ENCODE measurements around the gene KSR1. TPM values are rescaled to one million over a fixed set of nuclear protein-coding genes. Genes with fewer than 3 reads are reported as not detected.

Gene KSR1
- total and polyA plus RNA-seq, 2 experiments from 2014 or later: 7.8 to 53.2 TPM

DNA sequence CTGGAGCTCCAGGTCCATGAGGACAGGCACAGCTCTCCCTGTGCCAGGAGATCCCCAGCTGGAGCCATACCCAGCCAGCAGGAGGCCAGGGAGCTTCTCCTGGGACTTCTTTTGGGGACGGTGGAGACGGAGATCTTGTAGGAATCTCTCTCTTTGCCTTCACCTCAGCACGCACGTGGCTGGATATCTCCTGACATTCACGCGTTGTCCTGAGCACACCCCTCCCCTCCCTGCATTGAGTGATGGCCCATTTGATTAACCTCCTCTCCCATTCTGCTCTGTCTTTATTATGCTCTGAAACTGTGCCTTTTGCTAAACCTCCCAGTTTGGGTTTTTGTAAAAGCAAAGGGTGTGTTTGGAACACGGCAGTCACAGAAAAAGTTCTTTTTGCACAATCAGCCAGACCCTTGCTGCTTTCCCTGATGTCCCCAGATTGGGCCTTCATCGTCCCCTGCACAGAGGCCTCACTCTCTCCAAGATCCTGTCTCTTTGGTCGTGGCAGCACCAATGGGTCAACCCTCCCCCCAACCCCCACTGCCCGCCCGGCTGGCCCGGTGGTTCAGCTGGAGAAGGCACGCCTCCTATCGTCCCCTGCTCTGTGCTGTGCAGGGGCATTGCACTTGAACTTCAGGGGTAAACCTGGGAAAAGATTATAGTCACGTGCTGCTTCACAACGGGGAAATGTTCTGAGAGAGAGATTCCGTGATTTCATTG is 142.2 kb downstream of the KSR1 start:
- Histone ChIP-seq H3F3A (replicated peaks; ENCODE audit: low read depth) (no peaks in the 10 kb centered on the region), H2AFZ (no peak overlapping the region), H4K20me1 (replicated peaks; ENCODE audit: insufficient read depth) (no peaks in the 10 kb centered on the region), H3K4me1 (ENCODE audit: insufficient read depth) (peaks cover 5% of the 10 kb centered on the region; the same call in 1 of the 2 replicates), H3K4me3 (no peak overlapping the region), H3K36me3 (ENCODE audit: insufficient read depth) (no peaks in the 10 kb centered on the region; the same call in 1 of the 2 replicates), H3K4me2 (no peak overlapping the region), H3K27me3 (ENCODE audit: insufficient read depth) (no peaks in the 10 kb centered on the region), H3K9me2 (ENCODE audit: insufficient read depth) (no peaks in the 10 kb centered on the region), H3K79me2 (replicated peaks; ENCODE audit: insufficient read depth) (no peaks in the 10 kb centered on the region), H3K27ac (ENCODE audit: low read depth) (no peak overlapping the region)
- Mint-ChIP-seq H3K27me3 (ENCODE audit: insufficient read depth, low read depth, poor library complexity) (peaks cover 6% of the 10 kb centered on the region), H3K9me3 (no peaks in the 10 kb centered on the region; the same call in 2 of the 3 replicates), H3K36me3 (ENCODE audit: low read depth) (peaks cover 22% of the 10 kb centered on the region), H3K4me3 (no peak overlapping the region), H3K27ac (peak overlapping the region; percentile 7; the same call in 1 of the 2 replicates), H3K4me1 (peaks cover 12% of the 10 kb centered on the region)
- DNase-seq (ENCODE audit: low spot score) (no peak), ATAC-seq (no peak)
- TF ChIP-seq EZH2 (IDR thresholded peaks at IDR 0.05; ENCODE audit: low read depth, unreplicated experiment): no peak
- no peak for TF ChIP-seq POLR2AphosphoS5 (IDR thresholded peaks at IDR 0.05; ENCODE audit: low read depth)
- TF ChIP-seq, protein P1, sequence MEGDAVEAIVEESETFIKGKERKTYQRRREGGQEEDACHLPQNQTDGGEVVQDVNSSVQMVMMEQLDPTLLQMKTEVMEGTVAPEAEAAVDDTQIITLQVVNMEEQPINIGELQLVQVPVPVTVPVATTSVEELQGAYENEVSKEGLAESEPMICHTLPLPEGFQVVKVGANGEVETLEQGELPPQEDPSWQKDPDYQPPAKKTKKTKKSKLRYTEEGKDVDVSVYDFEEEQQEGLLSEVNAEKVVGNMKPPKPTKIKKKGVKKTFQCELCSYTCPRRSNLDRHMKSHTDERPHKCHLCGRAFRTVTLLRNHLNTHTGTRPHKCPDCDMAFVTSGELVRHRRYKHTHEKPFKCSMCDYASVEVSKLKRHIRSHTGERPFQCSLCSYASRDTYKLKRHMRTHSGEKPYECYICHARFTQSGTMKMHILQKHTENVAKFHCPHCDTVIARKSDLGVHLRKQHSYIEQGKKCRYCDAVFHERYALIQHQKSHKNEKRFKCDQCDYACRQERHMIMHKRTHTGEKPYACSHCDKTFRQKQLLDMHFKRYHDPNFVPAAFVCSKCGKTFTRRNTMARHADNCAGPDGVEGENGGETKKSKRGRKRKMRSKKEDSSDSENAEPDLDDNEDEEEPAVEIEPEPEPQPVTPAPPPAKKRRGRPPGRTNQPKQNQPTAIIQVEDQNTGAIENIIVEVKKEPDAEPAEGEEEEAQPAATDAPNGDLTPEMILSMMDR (conservative IDR thresholded peaks at IDR 0.05; ENCODE audit: low read depth in 2 of 2): peak in 1 of 2 experiments; percentile 18; a peak in 1 of 4 replicates

DNA sequence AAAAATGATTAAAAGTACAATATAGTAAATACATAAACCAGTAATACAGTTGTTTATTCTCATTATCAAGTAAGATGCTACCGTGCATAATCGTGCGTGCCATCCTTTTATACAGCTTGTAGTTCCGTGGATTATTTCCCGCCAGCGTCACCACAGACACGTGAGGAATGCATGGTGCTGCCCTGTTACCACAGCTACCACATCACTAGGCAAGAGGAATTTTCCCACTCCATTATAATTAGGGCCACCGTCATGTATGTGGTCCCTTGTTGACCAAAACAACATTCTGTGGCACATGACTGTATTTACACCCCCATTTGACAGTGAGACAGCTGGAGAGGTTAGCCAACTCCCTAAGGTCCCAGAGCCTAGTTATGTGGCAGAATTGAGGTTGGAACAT is 144.2 kb downstream of the KSR1 start:
- Histone ChIP-seq H3K27ac (ENCODE audit: low read depth) (no peak overlapping the region), H2AFZ (no peak overlapping the region), H3K4me3 (no peak overlapping the region), H3K79me2 (replicated peaks; ENCODE audit: insufficient read depth) (no peaks in the 10 kb centered on the region), H3F3A (replicated peaks; ENCODE audit: low read depth) (no peaks in the 10 kb centered on the region), H3K9me2 (ENCODE audit: insufficient read depth) (no peaks in the 10 kb centered on the region), H3K4me1 (ENCODE audit: insufficient read depth) (peaks cover 5% of the 10 kb centered on the region; the same call in 1 of the 2 replicates), H3K36me3 (ENCODE audit: insufficient read depth) (no peaks in the 10 kb centered on the region; the same call in 1 of the 2 replicates), H3K27me3 (ENCODE audit: insufficient read depth) (no peaks in the 10 kb centered on the region), H3K4me2 (no peak overlapping the region), H4K20me1 (replicated peaks; ENCODE audit: insufficient read depth) (no peaks in the 10 kb centered on the region)
- Mint-ChIP-seq H3K27me3 (ENCODE audit: insufficient read depth, low read depth, poor library complexity) (peaks cover 7% of the 10 kb centered on the region), H3K4me3 (no peak overlapping the region), H3K9me3 (no peaks in the 10 kb centered on the region; the same call in 2 of the 3 replicates), H3K4me1 (peaks cover 12% of the 10 kb centered on the region), H3K36me3 (ENCODE audit: low read depth) (peaks cover 26% of the 10 kb centered on the region), H3K27ac (no peak overlapping the region)
- no peak for DNase-seq (ENCODE audit: low spot score)
- no peak for ATAC-seq
- TF ChIP-seq, protein P2, sequence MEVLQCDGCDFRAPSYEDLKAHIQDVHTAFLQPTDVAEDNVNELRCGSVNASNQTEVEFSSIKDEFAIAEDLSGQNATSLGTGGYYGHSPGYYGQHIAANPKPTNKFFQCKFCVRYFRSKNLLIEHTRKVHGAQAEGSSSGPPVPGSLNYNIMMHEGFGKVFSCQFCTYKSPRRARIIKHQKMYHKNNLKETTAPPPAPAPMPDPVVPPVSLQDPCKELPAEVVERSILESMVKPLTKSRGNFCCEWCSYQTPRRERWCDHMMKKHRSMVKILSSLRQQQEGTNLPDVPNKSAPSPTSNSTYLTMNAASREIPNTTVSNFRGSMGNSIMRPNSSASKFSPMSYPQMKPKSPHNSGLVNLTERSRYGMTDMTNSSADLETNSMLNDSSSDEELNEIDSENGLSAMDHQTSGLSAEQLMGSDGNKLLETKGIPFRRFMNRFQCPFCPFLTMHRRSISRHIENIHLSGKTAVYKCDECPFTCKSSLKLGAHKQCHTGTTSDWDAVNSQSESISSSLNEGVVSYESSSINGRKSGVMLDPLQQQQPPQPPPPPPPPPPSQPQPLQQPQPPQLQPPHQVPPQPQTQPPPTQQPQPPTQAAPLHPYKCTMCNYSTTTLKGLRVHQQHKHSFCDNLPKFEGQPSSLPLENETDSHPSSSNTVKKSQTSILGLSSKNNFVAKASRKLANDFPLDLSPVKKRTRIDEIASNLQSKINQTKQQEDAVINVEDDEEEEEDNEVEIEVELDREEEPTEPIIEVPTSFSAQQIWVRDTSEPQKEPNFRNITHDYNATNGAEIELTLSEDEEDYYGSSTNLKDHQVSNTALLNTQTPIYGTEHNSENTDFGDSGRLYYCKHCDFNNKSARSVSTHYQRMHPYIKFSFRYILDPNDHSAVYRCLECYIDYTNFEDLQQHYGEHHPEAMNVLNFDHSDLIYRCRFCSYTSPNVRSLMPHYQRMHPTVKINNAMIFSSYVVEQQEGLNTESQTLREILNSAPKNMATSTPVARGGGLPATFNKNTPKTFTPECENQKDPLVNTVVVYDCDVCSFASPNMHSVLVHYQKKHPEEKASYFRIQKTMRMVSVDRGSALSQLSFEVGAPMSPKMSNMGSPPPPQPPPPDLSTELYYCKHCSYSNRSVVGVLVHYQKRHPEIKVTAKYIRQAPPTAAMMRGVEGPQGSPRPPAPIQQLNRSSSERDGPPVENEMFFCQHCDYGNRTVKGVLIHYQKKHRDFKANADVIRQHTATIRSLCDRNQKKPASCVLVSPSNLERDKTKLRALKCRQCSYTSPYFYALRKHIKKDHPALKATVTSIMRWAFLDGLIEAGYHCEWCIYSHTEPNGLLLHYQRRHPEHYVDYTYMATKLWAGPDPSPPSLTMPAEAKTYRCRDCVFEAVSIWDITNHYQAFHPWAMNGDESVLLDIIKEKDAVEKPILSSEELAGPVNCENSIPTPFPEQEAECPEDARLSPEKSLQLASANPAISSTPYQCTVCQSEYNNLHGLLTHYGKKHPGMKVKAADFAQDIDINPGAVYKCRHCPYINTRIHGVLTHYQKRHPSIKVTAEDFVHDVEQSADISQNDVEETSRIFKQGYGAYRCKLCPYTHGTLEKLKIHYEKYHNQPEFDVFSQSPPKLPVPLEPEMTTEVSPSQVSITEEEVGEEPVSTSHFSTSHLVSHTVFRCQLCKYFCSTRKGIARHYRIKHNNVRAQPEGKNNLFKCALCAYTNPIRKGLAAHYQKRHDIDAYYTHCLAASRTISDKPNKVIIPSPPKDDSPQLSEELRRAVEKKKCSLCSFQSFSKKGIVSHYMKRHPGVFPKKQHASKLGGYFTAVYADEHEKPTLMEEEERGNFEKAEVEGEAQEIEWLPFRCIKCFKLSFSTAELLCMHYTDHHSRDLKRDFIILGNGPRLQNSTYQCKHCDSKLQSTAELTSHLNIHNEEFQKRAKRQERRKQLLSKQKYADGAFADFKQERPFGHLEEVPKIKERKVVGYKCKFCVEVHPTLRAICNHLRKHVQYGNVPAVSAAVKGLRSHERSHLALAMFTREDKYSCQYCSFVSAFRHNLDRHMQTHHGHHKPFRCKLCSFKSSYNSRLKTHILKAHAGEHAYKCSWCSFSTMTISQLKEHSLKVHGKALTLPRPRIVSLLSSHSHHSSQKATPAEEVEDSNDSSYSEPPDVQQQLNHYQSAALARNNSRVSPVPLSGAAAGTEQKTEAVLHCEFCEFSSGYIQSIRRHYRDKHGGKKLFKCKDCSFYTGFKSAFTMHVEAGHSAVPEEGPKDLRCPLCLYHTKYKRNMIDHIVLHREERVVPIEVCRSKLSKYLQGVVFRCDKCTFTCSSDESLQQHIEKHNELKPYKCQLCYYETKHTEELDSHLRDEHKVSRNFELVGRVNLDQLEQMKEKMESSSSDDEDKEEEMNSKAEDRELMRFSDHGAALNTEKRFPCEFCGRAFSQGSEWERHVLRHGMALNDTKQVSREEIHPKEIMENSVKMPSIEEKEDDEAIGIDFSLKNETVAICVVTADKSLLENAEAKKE (CRISPR knock-in tag; IDR thresholded peaks at IDR 0.05): no peak
- TF ChIP-seq CREB1 (CRISPR knock-in tag; IDR thresholded peaks at IDR 0.05; ENCODE audit: low read depth) (no peak), ZNF114 (CRISPR knock-in tag; IDR thresholded peaks at IDR 0.05) (no peak), ZNF331 (CRISPR knock-in tag; IDR thresholded peaks at IDR 0.05; ENCODE audit: low read depth) (no peak), STAT1 (IDR thresholded peaks at IDR 0.05; ENCODE audit: unreplicated experiment) (no peak)
